ENCODE measurements around the gene ZFAND2B.

ZFAND2B gene

GRCh38 chr2:219220652-219221402, 14.2 kb downstream of the ZFAND2B start:
- no peak for DNase-seq (ENCODE audit: low read depth in 2 of 2)

GRCh38 chr2:219221957-219222518, 15.5 kb downstream of the ZFAND2B start:
- DNase-seq (ENCODE audit: low read depth in 2 of 2): no peak

GRCh38 chr2:219223831-219224610, 17.4 kb downstream of the ZFAND2B start:
- no peak for DNase-seq (ENCODE audit: low read depth in 2 of 2)

- no peak for DNase-seq (ENCODE audit: low read depth in 2 of 2)
Observed at GRCh38 chr2:219225350-219225749, 18.8 kb downstream of the ZFAND2B start.

- DNase-seq (ENCODE audit: low read depth in 2 of 2): no peak
Observed at GRCh38 chr2:219228041-219228910, 21.7 kb downstream of the ZFAND2B start.

GRCh38 chr2:219228911-219229304, 22.3 kb downstream of the ZFAND2B start:
- no peak for DNase-seq (ENCODE audit: low read depth in 2 of 2)

GRCh38 chr2:219229305-219230058, 22.9 kb downstream of the ZFAND2B start, which contains the start of the genes ANKZF1 and ATG9A:
ANKZF1 (plus strand) TSS chr2:219229806; CDS start chr2:219230258, 452 bp downstream.
ATG9A (minus strand) TSS chr2:219229636; CDS start chr2:219228024, 1,612 bp downstream.
- DNase-seq (ENCODE audit: low read depth in 2 of 2): peak; percentile 96 to 99

GRCh38 chr2:219230059-219230540, 23.5 kb downstream of the ZFAND2B start:
- no peak for DNase-seq (ENCODE audit: low read depth in 2 of 2)

GRCh38 chr2:219234331-219234730, 27.7 kb downstream of the ZFAND2B start:
- no peak for DNase-seq (ENCODE audit: low read depth in 2 of 2)

GRCh38 chr2:219243291-219243761, 36.7 kb downstream of the ZFAND2B start:
- DNase-seq (ENCODE audit: low read depth in 2 of 2): no peak

- no peak for DNase-seq (ENCODE audit: low read depth in 2 of 2)
Observed at GRCh38 chr2:219244789-219245147, 38.2 kb downstream of the ZFAND2B start.

- DNase-seq (ENCODE audit: low read depth in 2 of 2): peak; percentile 76 to 84
Observed at GRCh38 chr2:219245148-219245898, 38.7 kb downstream of the ZFAND2B start, which contains the start of the genes GLB1L and STK16. GLB1L (minus strand) TSS chr2:219245444; CDS start chr2:219243573, 1,871 bp downstream. STK16 (plus strand) TSS chr2:219245479; CDS start chr2:219246000, 521 bp downstream.

- DNase-seq (ENCODE audit: low read depth in 2 of 2): no peak
Observed at GRCh38 chr2:219245899-219246230, 39.3 kb downstream of the ZFAND2B start.

GRCh38 chr2:219246559-219246958, 40.0 kb downstream of the ZFAND2B start:
- DNase-seq (ENCODE audit: low read depth in 2 of 2): no peak

GRCh38 chr2:219247678-219248642, 41.4 kb downstream of the ZFAND2B start:
- peak in 1 of 2 donors; percentile 57 for DNase-seq (ENCODE audit: low read depth in 2 of 2)

- DNase-seq (ENCODE audit: low read depth in 2 of 2): no peak
Observed at GRCh38 chr2:219248845-219249202, 42.2 kb downstream of the ZFAND2B start.

- DNase-seq (ENCODE audit: low read depth in 2 of 2): no peak
Observed at GRCh38 chr2:219249203-219249980, 42.8 kb downstream of the ZFAND2B start.
